HEK293 (cell line): ENCODE measurements around the gene FRZB.

Source experiments
- CTCF ChIA-PET: fragments of 350-600 bp; formaldehyde crosslinking; extraction: SDS; loops from one replicate; lab custom pipeline; 2021; ENCODE audit warnings: antibody characterized with exemption; lab: Yijun Ruan, JAX
- POLR2A ChIA-PET: fragments of 300-600 bp; formaldehyde crosslinking; extraction: SDS; loops from one replicate; lab custom pipeline; 2020; ENCODE audit warnings: antibody characterized with exemption, inconsistent platforms; lab: Yijun Ruan, JAX
- H3K27ac ChIP-seq: fragments of 200-500 bp; sonication (Bioruptor generic); 2 replicates; pipeline ENCODE4 v1.5.1; 2014; ENCODE audit warnings: low read depth, low read length, control low read depth, inconsistent platforms; ENCODE audit errors: extremely low read depth
- H3K36me3 ChIP-seq, 2 experiments: fragments of 200-500 bp in 1 of 2; sonication (Bioruptor generic) in 1 of 2; 1 replicate in 1 of 2; 2 replicates in 1 of 2; pipeline ENCODE4 v1.5.1; 2014 to 2017; ENCODE audit warnings: inconsistent platforms in 2 of 2, low read length in 2 of 2; ENCODE audit not compliant: control insufficient read depth in 2 of 2, insufficient read depth in 1 of 2
- H3K4me1 ChIP-seq: fragments of 200-500 bp; sonication (Bioruptor generic); 2 replicates; pipeline ENCODE4 v1.5.1; 2014; ENCODE audit warnings: mild to moderate bottlenecking, low read length, inconsistent platforms; ENCODE audit not compliant: control insufficient read depth, insufficient read depth
- H3K4me3 ChIP-seq: 2 replicates; pipeline ENCODE4 v1.5.1; 2011; ENCODE audit warnings: low read depth, mild to moderate bottlenecking, control low read depth, low read length, moderate library complexity
- H3K9me3 ChIP-seq: fragments of 200-500 bp; sonication (Bioruptor generic); 2 replicates; pipeline ENCODE4 v1.5.1; 2014; ENCODE audit warnings: low read depth, low read length, inconsistent platforms; ENCODE audit not compliant: control insufficient read depth, insufficient read depth
- ELK4 ChIP-seq: IDR thresholded peaks from 2 replicates; pipeline ENCODE4 v1.6.1; 2011; ENCODE audit warnings: mild to moderate bottlenecking, low read depth, low read length, borderline replicate concordance
- REPIN1 ChIP-seq: fragments of 450-650 bp; formaldehyde crosslinking; IDR thresholded peaks from 2 replicates; pipeline ENCODE4 v1.5.1; 2017; ENCODE audit warnings: missing biosample characterization, missing genetic modification characterization, low read depth
- ZBTB8A ChIP-seq: fragments of 450-650 bp; formaldehyde crosslinking; IDR thresholded peaks from 2 replicates; pipeline ENCODE4 v1.5.1; 2016; ENCODE audit warnings: missing biosample characterization, missing genetic modification characterization
- ZNF18 ChIP-seq: fragments of 450-650 bp; formaldehyde crosslinking; IDR thresholded peaks from 2 replicates; pipeline ENCODE4 v1.5.1; 2016; ENCODE audit warnings: missing biosample characterization, missing genetic modification characterization
- ZNF202 ChIP-seq: fragments of 450-650 bp; formaldehyde crosslinking; IDR thresholded peaks from 2 replicates; pipeline ENCODE4 v1.5.1; 2016; ENCODE audit warnings: missing biosample characterization, missing genetic modification characterization, borderline replicate concordance
- ZNF211 ChIP-seq: fragments of 450-650 bp; formaldehyde crosslinking; IDR thresholded peaks from 2 replicates; pipeline ENCODE4 v1.5.1; 2016; ENCODE audit warnings: low read depth, missing biosample characterization, missing genetic modification characterization
- ZNF221 ChIP-seq: fragments of 450-650 bp; formaldehyde crosslinking; IDR thresholded peaks from 2 replicates; pipeline ENCODE4 v1.5.1; 2017; ENCODE audit warnings: missing biosample characterization, missing genetic modification characterization, borderline replicate concordance
- ZNF324 ChIP-seq: fragments of 450-650 bp; formaldehyde crosslinking; IDR thresholded peaks from 2 replicates; pipeline ENCODE4 v1.5.1; 2016; ENCODE audit warnings: missing biosample characterization, missing genetic modification characterization
- ZNF354C ChIP-seq: fragments of 450-650 bp; formaldehyde crosslinking; IDR thresholded peaks from 2 replicates; pipeline ENCODE4 v1.5.1; 2016; ENCODE audit warnings: missing biosample characterization, missing genetic modification characterization, low read depth, borderline replicate concordance
- ZNF777 ChIP-seq: fragments of 450-650 bp; formaldehyde crosslinking; IDR thresholded peaks from 2 replicates; pipeline ENCODE4 v1.5.1; 2017; ENCODE audit warnings: missing biosample characterization, missing genetic modification characterization, borderline replicate concordance
- ZNF843 ChIP-seq: fragments of 450-650 bp; formaldehyde crosslinking; IDR thresholded peaks from 2 replicates; pipeline ENCODE4 v1.5.1; 2016; ENCODE audit warnings: missing biosample characterization, missing genetic modification characterization
- ZSCAN18 ChIP-seq: fragments of 450-650 bp; formaldehyde crosslinking; IDR thresholded peaks from 2 replicates; pipeline ENCODE4 v1.5.1; 2016; ENCODE audit warnings: missing biosample characterization, missing genetic modification characterization
- TF ChIP-seq, protein P1 (sequence below): fragments of 450-650 bp; formaldehyde crosslinking; IDR thresholded peaks from 2 replicates; pipeline ENCODE4 v1.5.1; 2017; ENCODE audit warnings: missing biosample characterization, missing genetic modification characterization
- TF ChIP-seq, protein P2 (sequence below): fragments of 450-650 bp; formaldehyde crosslinking; IDR thresholded peaks from 2 replicates; pipeline ENCODE4 v1.5.1; 2016; ENCODE audit warnings: missing biosample characterization, missing genetic modification characterization, borderline replicate concordance
- TF ChIP-seq, protein P3 (sequence below): fragments of 450-650 bp; formaldehyde crosslinking; IDR thresholded peaks from 2 replicates; pipeline ENCODE4 v1.5.1; 2017; ENCODE audit warnings: missing biosample characterization, missing genetic modification characterization
- TF ChIP-seq, protein P4 (sequence below): fragments of 450-650 bp; formaldehyde crosslinking; IDR thresholded peaks from 2 replicates; pipeline ENCODE4 v1.5.1; 2016; ENCODE audit warnings: missing biosample characterization, missing genetic modification characterization

The FRZB gene

DNA sequence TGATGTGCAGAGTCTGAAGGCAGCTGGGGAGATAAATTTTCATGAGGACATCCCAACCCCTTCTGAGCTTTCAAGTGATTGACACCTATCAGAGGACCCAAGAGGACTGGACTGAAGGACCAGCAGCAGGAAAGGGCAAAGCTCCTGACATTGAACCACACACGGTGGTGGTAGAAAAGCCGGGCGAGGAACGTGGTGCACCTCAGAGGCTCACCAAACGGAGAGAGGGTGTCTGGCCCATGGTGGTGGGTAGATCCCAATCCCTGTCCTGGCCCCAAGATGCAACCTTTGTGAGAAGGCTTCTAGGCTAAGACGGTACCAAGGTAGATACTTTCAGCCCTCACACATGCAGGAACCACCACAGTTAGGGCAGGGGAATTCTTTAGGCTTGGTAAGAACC, 52.1 kb downstream of the FRZB start:
- Histone ChIP-seq H3K36me3 (no peaks in the 10 kb centered on the region), H3K4me3 (no peak overlapping the region), H3K9me3 (no peaks in the 10 kb centered on the region), H3K4me1 (peaks cover 8% of the 10 kb centered on the region; the same call in 1 of the 2 replicates), H3K27ac (no peak overlapping the region)
- POLR2A ChIA-PET, result no interaction called here
- TF ChIP-seq ZSCAN18 (tag by site-specific recombination), result no peak
- no peak for TF ChIP-seq ZNF221 (tag by site-specific recombination)
- CTCF ChIA-PET, result no interaction called here

DNA sequence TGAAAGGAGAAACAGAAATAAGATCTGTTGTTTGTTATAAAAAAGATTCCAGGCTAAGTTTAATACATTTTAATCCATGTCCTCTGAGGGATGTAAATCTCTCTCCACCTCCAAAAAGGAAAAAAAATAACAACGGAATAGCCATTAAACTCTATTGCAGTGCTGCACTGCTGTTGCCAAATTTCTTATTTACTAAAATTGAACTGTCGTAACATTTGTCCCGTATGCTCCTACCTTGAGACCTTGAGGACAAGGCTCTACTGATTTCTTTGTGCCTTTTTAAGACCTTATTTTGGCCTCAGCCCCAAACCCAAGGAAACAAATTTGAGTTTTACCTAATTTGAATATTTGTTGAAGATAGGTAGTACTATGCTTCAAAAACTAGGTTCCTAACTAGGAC, 56.4 kb downstream of the FRZB start:
- CTCF ChIA-PET, result interaction anchor here (0.6 kb wide), 1 partner anchor 258 kb away, joined by 3 read pairs; no protein-coding TSS in a partner anchor
- POLR2A ChIA-PET, result no interaction called here

More for the DNA sequence above, 56.4 kb downstream of the FRZB start:
- TF ChIP-seq ZBTB8A (tag by site-specific recombination) (no peak), ZNF843 (tag by site-specific recombination) (no peak), ZNF777 (tag by site-specific recombination) (no peak), ELK4 (no peak), ZNF354C (tag by site-specific recombination) (no peak), ZNF211 (tag by site-specific recombination) (no peak), ZNF18 (tag by site-specific recombination) (no peak), REPIN1 (tag by site-specific recombination) (no peak), ZNF324 (tag by site-specific recombination) (no peak), ZNF202 (no peak)
- TF ChIP-seq, protein P1, sequence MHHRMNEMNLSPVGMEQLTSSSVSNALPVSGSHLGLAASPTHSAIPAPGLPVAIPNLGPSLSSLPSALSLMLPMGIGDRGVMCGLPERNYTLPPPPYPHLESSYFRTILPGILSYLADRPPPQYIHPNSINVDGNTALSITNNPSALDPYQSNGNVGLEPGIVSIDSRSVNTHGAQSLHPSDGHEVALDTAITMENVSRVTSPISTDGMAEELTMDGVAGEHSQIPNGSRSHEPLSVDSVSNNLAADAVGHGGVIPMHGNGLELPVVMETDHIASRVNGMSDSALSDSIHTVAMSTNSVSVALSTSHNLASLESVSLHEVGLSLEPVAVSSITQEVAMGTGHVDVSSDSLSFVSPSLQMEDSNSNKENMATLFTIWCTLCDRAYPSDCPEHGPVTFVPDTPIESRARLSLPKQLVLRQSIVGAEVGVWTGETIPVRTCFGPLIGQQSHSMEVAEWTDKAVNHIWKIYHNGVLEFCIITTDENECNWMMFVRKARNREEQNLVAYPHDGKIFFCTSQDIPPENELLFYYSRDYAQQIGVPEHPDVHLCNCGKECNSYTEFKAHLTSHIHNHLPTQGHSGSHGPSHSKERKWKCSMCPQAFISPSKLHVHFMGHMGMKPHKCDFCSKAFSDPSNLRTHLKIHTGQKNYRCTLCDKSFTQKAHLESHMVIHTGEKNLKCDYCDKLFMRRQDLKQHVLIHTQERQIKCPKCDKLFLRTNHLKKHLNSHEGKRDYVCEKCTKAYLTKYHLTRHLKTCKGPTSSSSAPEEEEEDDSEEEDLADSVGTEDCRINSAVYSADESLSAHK, result no peak
- TF ChIP-seq, protein P2, sequence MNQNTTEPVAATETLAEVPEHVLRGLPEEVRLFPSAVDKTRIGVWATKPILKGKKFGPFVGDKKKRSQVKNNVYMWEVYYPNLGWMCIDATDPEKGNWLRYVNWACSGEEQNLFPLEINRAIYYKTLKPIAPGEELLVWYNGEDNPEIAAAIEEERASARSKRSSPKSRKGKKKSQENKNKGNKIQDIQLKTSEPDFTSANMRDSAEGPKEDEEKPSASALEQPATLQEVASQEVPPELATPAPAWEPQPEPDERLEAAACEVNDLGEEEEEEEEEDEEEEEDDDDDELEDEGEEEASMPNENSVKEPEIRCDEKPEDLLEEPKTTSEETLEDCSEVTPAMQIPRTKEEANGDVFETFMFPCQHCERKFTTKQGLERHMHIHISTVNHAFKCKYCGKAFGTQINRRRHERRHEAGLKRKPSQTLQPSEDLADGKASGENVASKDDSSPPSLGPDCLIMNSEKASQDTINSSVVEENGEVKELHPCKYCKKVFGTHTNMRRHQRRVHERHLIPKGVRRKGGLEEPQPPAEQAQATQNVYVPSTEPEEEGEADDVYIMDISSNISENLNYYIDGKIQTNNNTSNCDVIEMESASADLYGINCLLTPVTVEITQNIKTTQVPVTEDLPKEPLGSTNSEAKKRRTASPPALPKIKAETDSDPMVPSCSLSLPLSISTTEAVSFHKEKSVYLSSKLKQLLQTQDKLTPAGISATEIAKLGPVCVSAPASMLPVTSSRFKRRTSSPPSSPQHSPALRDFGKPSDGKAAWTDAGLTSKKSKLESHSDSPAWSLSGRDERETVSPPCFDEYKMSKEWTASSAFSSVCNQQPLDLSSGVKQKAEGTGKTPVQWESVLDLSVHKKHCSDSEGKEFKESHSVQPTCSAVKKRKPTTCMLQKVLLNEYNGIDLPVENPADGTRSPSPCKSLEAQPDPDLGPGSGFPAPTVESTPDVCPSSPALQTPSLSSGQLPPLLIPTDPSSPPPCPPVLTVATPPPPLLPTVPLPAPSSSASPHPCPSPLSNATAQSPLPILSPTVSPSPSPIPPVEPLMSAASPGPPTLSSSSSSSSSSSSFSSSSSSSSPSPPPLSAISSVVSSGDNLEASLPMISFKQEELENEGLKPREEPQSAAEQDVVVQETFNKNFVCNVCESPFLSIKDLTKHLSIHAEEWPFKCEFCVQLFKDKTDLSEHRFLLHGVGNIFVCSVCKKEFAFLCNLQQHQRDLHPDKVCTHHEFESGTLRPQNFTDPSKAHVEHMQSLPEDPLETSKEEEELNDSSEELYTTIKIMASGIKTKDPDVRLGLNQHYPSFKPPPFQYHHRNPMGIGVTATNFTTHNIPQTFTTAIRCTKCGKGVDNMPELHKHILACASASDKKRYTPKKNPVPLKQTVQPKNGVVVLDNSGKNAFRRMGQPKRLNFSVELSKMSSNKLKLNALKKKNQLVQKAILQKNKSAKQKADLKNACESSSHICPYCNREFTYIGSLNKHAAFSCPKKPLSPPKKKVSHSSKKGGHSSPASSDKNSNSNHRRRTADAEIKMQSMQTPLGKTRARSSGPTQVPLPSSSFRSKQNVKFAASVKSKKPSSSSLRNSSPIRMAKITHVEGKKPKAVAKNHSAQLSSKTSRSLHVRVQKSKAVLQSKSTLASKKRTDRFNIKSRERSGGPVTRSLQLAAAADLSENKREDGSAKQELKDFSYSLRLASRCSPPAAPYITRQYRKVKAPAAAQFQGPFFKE (tag by site-specific recombination), result no peak
- TF ChIP-seq, protein P3, sequence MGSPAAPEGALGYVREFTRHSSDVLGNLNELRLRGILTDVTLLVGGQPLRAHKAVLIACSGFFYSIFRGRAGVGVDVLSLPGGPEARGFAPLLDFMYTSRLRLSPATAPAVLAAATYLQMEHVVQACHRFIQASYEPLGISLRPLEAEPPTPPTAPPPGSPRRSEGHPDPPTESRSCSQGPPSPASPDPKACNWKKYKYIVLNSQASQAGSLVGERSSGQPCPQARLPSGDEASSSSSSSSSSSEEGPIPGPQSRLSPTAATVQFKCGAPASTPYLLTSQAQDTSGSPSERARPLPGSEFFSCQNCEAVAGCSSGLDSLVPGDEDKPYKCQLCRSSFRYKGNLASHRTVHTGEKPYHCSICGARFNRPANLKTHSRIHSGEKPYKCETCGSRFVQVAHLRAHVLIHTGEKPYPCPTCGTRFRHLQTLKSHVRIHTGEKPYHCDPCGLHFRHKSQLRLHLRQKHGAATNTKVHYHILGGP, result no peak
- TF ChIP-seq, protein P4, sequence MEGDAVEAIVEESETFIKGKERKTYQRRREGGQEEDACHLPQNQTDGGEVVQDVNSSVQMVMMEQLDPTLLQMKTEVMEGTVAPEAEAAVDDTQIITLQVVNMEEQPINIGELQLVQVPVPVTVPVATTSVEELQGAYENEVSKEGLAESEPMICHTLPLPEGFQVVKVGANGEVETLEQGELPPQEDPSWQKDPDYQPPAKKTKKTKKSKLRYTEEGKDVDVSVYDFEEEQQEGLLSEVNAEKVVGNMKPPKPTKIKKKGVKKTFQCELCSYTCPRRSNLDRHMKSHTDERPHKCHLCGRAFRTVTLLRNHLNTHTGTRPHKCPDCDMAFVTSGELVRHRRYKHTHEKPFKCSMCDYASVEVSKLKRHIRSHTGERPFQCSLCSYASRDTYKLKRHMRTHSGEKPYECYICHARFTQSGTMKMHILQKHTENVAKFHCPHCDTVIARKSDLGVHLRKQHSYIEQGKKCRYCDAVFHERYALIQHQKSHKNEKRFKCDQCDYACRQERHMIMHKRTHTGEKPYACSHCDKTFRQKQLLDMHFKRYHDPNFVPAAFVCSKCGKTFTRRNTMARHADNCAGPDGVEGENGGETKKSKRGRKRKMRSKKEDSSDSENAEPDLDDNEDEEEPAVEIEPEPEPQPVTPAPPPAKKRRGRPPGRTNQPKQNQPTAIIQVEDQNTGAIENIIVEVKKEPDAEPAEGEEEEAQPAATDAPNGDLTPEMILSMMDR (tag by site-specific recombination), result no peak
- Histone ChIP-seq H3K4me3 (no peak overlapping the region), H3K27ac (no peak overlapping the region), H3K36me3 (no peaks in the 10 kb centered on the region), H3K4me1 (no peaks in the 10 kb centered on the region), H3K9me3 (no peaks in the 10 kb centered on the region)
